ENCODE results near the gene BGN. TPM values are rescaled to one million over a fixed set of nuclear protein-coding genes. Genes with fewer than 3 reads are reported as not detected.

Gene BGN
- total RNA-seq, 1 experiment from 2014 or later: 0.45 TPM

Other genes with a start within 250 kb of the BGN start
- not detected in 2 replicates for gene PNMA6F, start 173.2 kb upstream of the BGN start, total RNA-seq (2014; rRNA removed; shearing (Covaris generic))
- gene ZNF275, start 160.8 kb upstream of the BGN start, total RNA-seq (2014; rRNA removed; shearing (Covaris generic)): 5.0 and 7.1 TPM in 2 replicates
- 0.03 TPM in 1 of 2 replicates, not detected in the other for gene PNMA6E, start 93.6 kb upstream of the BGN start, total RNA-seq (2014; rRNA removed; shearing (Covaris generic))
- 0.08 and 0.10 TPM in 2 replicates for gene ZFP92, start 83.5 kb upstream of the BGN start, total RNA-seq (2014; rRNA removed; shearing (Covaris generic))
- 0.84 and 1.8 TPM in 2 replicates for gene TREX2, start 48.9 kb upstream of the BGN start, total RNA-seq (2014; rRNA removed; shearing (Covaris generic))
- gene HAUS7, start 24.4 kb upstream of the BGN start, total RNA-seq (2014; rRNA removed; shearing (Covaris generic)): 34.7 and 37.3 TPM in 2 replicates
- 0.03 TPM in 1 of 2 replicates, not detected in the other for gene ATP2B3, start 22.7 kb downstream of the BGN start, total RNA-seq (2014; rRNA removed; shearing (Covaris generic))
- 74.4 and 82.3 TPM in 2 replicates for gene CCNQ, start 104.2 kb downstream of the BGN start, total RNA-seq (2014; rRNA removed; shearing (Covaris generic))
- not detected in 2 replicates for gene DUSP9, start 152.2 kb downstream of the BGN start, total RNA-seq (2014; rRNA removed; shearing (Covaris generic))
- not detected in 2 replicates for gene PNCK, start 178.8 kb downstream of the BGN start, total RNA-seq (2014; rRNA removed; shearing (Covaris generic))
- gene SLC6A8, start 192.9 kb downstream of the BGN start, total RNA-seq (2014; rRNA removed; shearing (Covaris generic)): 33.2 and 61.3 TPM in 2 replicates
- 197 and 234 TPM in 2 replicates for gene BCAP31, start 229.4 kb downstream of the BGN start, total RNA-seq (2014; rRNA removed; shearing (Covaris generic))
- 1.5 and 1.9 TPM in 2 replicates for gene ABCD1, start 229.9 kb downstream of the BGN start, total RNA-seq (2014; rRNA removed; shearing (Covaris generic))